ENCODE measurements around the gene PDLIM3.

The PDLIM3 gene

GRCh38 chr4:185502386-185502785 lies 32.9 kb downstream of the PDLIM3 start:
- no peak overlapping the region for H3K4me3 ChIP-seq (ENCODE audit: low read depth in 1 of 2, low read length in 2 of 2)
- TF ChIP-seq EZH2 (IDR thresholded peaks at IDR 0.05; ENCODE audit: borderline replicate concordance, low read depth, low read length, severe bottlenecking) (no peak), CTCF (IDR thresholded peaks at IDR 0.05; ENCODE audit: borderline replicate concordance, extremely low read depth, low read length, poor library complexity, severe bottlenecking) (no peak)
- ATAC-seq (ENCODE audit: insufficient read depth, low read depth) (no peak), DNase-seq (no peak)
- H3K4me1 ChIP-seq (ENCODE audit: insufficient read depth, low read length), result no peaks in the 10 kb centered on the region
- no peaks in the 10 kb centered on the region for H3K36me3 ChIP-seq (ENCODE audit: insufficient read depth, low read length)
- H3K79me2 ChIP-seq (ENCODE audit: insufficient read depth, low read length), result no peaks in the 10 kb centered on the region
- no peak overlapping the region for H3K4me2 ChIP-seq (ENCODE audit: insufficient read depth, low read length)
- no peak overlapping the region for H3K27ac ChIP-seq (ENCODE audit: low read length)
- no peaks in the 10 kb centered on the region for H3K27me3 ChIP-seq (ENCODE audit: insufficient read depth, low read length, poor library complexity)
- no peak overlapping the region for H3K9ac ChIP-seq (ENCODE audit: low read depth, low read length)
- no peaks in the 10 kb centered on the region for H4K20me1 ChIP-seq (ENCODE audit: insufficient read depth, low read length)
- H2AFZ ChIP-seq (ENCODE audit: low read depth, low read length), result no peak overlapping the region
- H3K9me3 ChIP-seq (ENCODE audit: insufficient read depth, low read length, severe bottlenecking), result peaks cover 11% of the 10 kb centered on the region

GRCh38 chr4:185500576-185500975 lies 34.7 kb downstream of the PDLIM3 start:
- Histone ChIP-seq H3K36me3 (ENCODE audit: insufficient read depth, low read length) (no peaks in the 10 kb centered on the region), H3K4me3 (ENCODE audit: low read depth in 1 of 2, low read length in 2 of 2) (no peak overlapping the region), H3K9ac (ENCODE audit: low read depth, low read length) (no peak overlapping the region), H3K9me3 (ENCODE audit: insufficient read depth, low read length, severe bottlenecking) (peaks cover 11% of the 10 kb centered on the region), H3K79me2 (ENCODE audit: insufficient read depth, low read length) (no peaks in the 10 kb centered on the region), H3K4me2 (ENCODE audit: insufficient read depth, low read length) (no peak overlapping the region), H3K27me3 (ENCODE audit: insufficient read depth, low read length, poor library complexity) (no peaks in the 10 kb centered on the region), H4K20me1 (ENCODE audit: insufficient read depth, low read length) (no peaks in the 10 kb centered on the region), H2AFZ (ENCODE audit: low read depth, low read length) (no peak overlapping the region), H3K4me1 (ENCODE audit: insufficient read depth, low read length) (no peaks in the 10 kb centered on the region), H3K27ac (ENCODE audit: low read length) (no peak overlapping the region)
- ATAC-seq (ENCODE audit: insufficient read depth, low read depth) (no peak), DNase-seq (no peak)
- TF ChIP-seq CTCF (IDR thresholded peaks at IDR 0.05; ENCODE audit: borderline replicate concordance, extremely low read depth, low read length, poor library complexity, severe bottlenecking), result no peak
- TF ChIP-seq EZH2 (IDR thresholded peaks at IDR 0.05; ENCODE audit: borderline replicate concordance, low read depth, low read length, severe bottlenecking), result no peak

- Histone ChIP-seq H3K4me1 (ENCODE audit: insufficient read depth, low read length) (no peaks in the 10 kb centered on the region), H3K27ac (ENCODE audit: low read length) (no peak overlapping the region), H3K36me3 (ENCODE audit: insufficient read depth, low read length) (no peaks in the 10 kb centered on the region), H3K9me3 (ENCODE audit: insufficient read depth, low read length, severe bottlenecking) (peaks cover 11% of the 10 kb centered on the region), H3K4me3 (ENCODE audit: low read depth in 1 of 2, low read length in 2 of 2) (no peak overlapping the region), H3K9ac (ENCODE audit: low read depth, low read length) (no peak overlapping the region), H3K79me2 (ENCODE audit: insufficient read depth, low read length) (no peaks in the 10 kb centered on the region), H3K4me2 (ENCODE audit: insufficient read depth, low read length) (no peak overlapping the region), H2AFZ (ENCODE audit: low read depth, low read length) (no peak overlapping the region), H4K20me1 (ENCODE audit: insufficient read depth, low read length) (no peaks in the 10 kb centered on the region), H3K27me3 (ENCODE audit: insufficient read depth, low read length, poor library complexity) (no peaks in the 10 kb centered on the region)
- DNase-seq (no peak), ATAC-seq (ENCODE audit: insufficient read depth, low read depth) (no peak)
- no peak for TF ChIP-seq EZH2 (IDR thresholded peaks at IDR 0.05; ENCODE audit: borderline replicate concordance, low read depth, low read length, severe bottlenecking)
- TF ChIP-seq CTCF (IDR thresholded peaks at IDR 0.05; ENCODE audit: borderline replicate concordance, extremely low read depth, low read length, poor library complexity, severe bottlenecking), result no peak
Measured at GRCh38 chr4:185500035-185500434, 35.3 kb downstream of the PDLIM3 start.

GRCh38 chr4:185488650-185489049 lies 46.7 kb downstream of the PDLIM3 start:
- H3K36me3 ChIP-seq (ENCODE audit: insufficient read depth, low read length), result no peaks in the 10 kb centered on the region
- no peak overlapping the region for H3K4me2 ChIP-seq (ENCODE audit: insufficient read depth, low read length)
- H3K9ac ChIP-seq (ENCODE audit: low read depth, low read length), result no peak overlapping the region
- no peaks in the 10 kb centered on the region for H3K27me3 ChIP-seq (ENCODE audit: insufficient read depth, low read length, poor library complexity)
- H4K20me1 ChIP-seq (ENCODE audit: insufficient read depth, low read length), result no peaks in the 10 kb centered on the region
- TF ChIP-seq CTCF (IDR thresholded peaks at IDR 0.05; ENCODE audit: borderline replicate concordance, extremely low read depth, low read length, poor library complexity, severe bottlenecking), result no peak
- no peak for TF ChIP-seq EZH2 (IDR thresholded peaks at IDR 0.05; ENCODE audit: borderline replicate concordance, low read depth, low read length, severe bottlenecking)
- no peak overlapping the region for H2AFZ ChIP-seq (ENCODE audit: low read depth, low read length)
- no peaks in the 10 kb centered on the region for H3K79me2 ChIP-seq (ENCODE audit: insufficient read depth, low read length)
- H3K27ac ChIP-seq (ENCODE audit: low read length), result no peak overlapping the region
- no peak for DNase-seq
- no peak for ATAC-seq (ENCODE audit: insufficient read depth, low read depth)
- no peak overlapping the region for H3K4me3 ChIP-seq (ENCODE audit: low read depth in 1 of 2, low read length in 2 of 2)
- no peaks in the 10 kb centered on the region for H3K4me1 ChIP-seq (ENCODE audit: insufficient read depth, low read length)
- peaks cover 9% of the 10 kb centered on the region for H3K9me3 ChIP-seq (ENCODE audit: insufficient read depth, low read length, severe bottlenecking)

Data from DND-41 (cell line).